VCaP (cell line): ENCODE data around the gene CPNE6.
A peak's percentile ranks its signal among the peaks of the same experiment; 100 is the strongest.

Source experiments
- H3K27ac ChIP-seq: fragments of 450-650 bp; 2 replicates; pipeline ENCODE4 v1.5.1; 2017
- CTCF ChIP-seq: fragments of 450-650 bp; conservative IDR thresholded peaks from 2 replicates; pipeline ENCODE4 v1.5.1; 2017; ENCODE audit warnings: mild to moderate bottlenecking, moderate library complexity

The CPNE6 gene

GRCh38 chr14:24074625-24075484 is 3.5 kb downstream of the CPNE6 start:
- H3K27ac ChIP-seq, result no peak overlapping the region
- TF ChIP-seq CTCF, result no peak

GRCh38 chr14:24075485-24076301 is 4.3 kb downstream of the CPNE6 start:
- TF ChIP-seq CTCF, result no peak
- H3K27ac ChIP-seq, result no peak overlapping the region

GRCh38 chr14:24076302-24076601 is 4.9 kb downstream of the CPNE6 start:
- H3K27ac ChIP-seq, result no peak overlapping the region
- no peak for TF ChIP-seq CTCF

- no peak for TF ChIP-seq CTCF
- no peak overlapping the region for H3K27ac ChIP-seq
Measured at GRCh38 chr14:24077086-24077485, 5.7 kb downstream of the CPNE6 start.

- H3K27ac ChIP-seq, result no peak overlapping the region
- no peak for TF ChIP-seq CTCF
Measured at GRCh38 chr14:24078146-24078545, 6.8 kb downstream of the CPNE6 start.

- H3K27ac ChIP-seq, result no peak overlapping the region
- no peak for TF ChIP-seq CTCF
Measured at GRCh38 chr14:24079491-24080141, 8.3 kb downstream of the CPNE6 start.

- TF ChIP-seq CTCF, result no peak
- H3K27ac ChIP-seq, result peak overlapping the region; percentile 85; the same call in 1 of the 2 replicates
Measured at GRCh38 chr14:24080142-24080530, 8.8 kb downstream of the CPNE6 start.
